Neural cell (in vitro differentiated cells): ENCODE data around the gene KRT6A.
"Not testable (repeated sequence)": the region's sequence is repeated elsewhere in the genome, so short reads cannot be mapped to it uniquely, and the experiment has no call there.

Source experiments
- CTCF ChIP-seq: fragments of 450-650 bp; IDR thresholded peaks from 2 replicates; pipeline ENCODE4 v1.5.1; 2014; ENCODE audit warnings: antibody characterized with exemption, mild to moderate bottlenecking, moderate library complexity; ENCODE audit not compliant: poor library complexity, severe bottlenecking
- EP300 ChIP-seq: fragments of 450-650 bp; conservative IDR thresholded peaks from 2 replicates; pipeline ENCODE4 v1.6.1; 2014; ENCODE audit warnings: antibody characterized with exemption, mild to moderate bottlenecking, moderate library complexity; ENCODE audit not compliant: poor library complexity, severe bottlenecking
- EZH2 ChIP-seq: fragments of 200-600, 300-800 bp; shearing (Covaris generic), sonication (generic); IDR thresholded peaks from 2 replicates; pipeline ENCODE4 v1.6.1; 2014; ENCODE audit warnings: antibody characterized with exemption, low read length, borderline replicate concordance, mild to moderate bottlenecking; ENCODE audit not compliant: insufficient read depth, poor library complexity, severe bottlenecking
- MXI1 ChIP-seq: fragments of 450-650 bp; conservative IDR thresholded peaks from 2 replicates; pipeline ENCODE4 v1.6.1; 2014; ENCODE audit warnings: antibody characterized with exemption, mild to moderate bottlenecking; ENCODE audit not compliant: poor library complexity, severe bottlenecking
- POLR2AphosphoS5 ChIP-seq: IDR thresholded peaks from 2 replicates; pipeline ENCODE4 v1.6.1; 2012
- RAD21 ChIP-seq: fragments of 450-650 bp; conservative IDR thresholded peaks from 2 replicates; pipeline ENCODE4 v1.6.1; 2014; ENCODE audit warnings: antibody characterized with exemption, mild to moderate bottlenecking, moderate library complexity
- SMC3 ChIP-seq: fragments of 450-650 bp; conservative IDR thresholded peaks from 2 replicates; pipeline ENCODE4 v1.6.1; 2014; ENCODE audit warnings: antibody characterized with exemption, mild to moderate bottlenecking, moderate library complexity; ENCODE audit not compliant: poor library complexity
- TF ChIP-seq, protein P1 (sequence below): IDR thresholded peaks from 2 replicates; pipeline ENCODE4 v1.6.1; 2012; ENCODE audit warnings: borderline replicate concordance

GRCh38 chr12:52492405-52492804 lies 652 bp downstream of the KRT6A start:
- TF ChIP-seq CTCF, EZH2, RAD21, EP300, SMC3, POLR2AphosphoS5, MXI1: not testable (repeated sequence)
- TF ChIP-seq, protein P1, sequence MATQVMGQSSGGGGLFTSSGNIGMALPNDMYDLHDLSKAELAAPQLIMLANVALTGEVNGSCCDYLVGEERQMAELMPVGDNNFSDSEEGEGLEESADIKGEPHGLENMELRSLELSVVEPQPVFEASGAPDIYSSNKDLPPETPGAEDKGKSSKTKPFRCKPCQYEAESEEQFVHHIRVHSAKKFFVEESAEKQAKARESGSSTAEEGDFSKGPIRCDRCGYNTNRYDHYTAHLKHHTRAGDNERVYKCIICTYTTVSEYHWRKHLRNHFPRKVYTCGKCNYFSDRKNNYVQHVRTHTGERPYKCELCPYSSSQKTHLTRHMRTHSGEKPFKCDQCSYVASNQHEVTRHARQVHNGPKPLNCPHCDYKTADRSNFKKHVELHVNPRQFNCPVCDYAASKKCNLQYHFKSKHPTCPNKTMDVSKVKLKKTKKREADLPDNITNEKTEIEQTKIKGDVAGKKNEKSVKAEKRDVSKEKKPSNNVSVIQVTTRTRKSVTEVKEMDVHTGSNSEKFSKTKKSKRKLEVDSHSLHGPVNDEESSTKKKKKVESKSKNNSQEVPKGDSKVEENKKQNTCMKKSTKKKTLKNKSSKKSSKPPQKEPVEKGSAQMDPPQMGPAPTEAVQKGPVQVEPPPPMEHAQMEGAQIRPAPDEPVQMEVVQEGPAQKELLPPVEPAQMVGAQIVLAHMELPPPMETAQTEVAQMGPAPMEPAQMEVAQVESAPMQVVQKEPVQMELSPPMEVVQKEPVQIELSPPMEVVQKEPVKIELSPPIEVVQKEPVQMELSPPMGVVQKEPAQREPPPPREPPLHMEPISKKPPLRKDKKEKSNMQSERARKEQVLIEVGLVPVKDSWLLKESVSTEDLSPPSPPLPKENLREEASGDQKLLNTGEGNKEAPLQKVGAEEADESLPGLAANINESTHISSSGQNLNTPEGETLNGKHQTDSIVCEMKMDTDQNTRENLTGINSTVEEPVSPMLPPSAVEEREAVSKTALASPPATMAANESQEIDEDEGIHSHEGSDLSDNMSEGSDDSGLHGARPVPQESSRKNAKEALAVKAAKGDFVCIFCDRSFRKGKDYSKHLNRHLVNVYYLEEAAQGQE = not testable (repeated sequence)
